Activated naive CD4-positive, alpha-beta T cell treated with Interleukin-2 at 50 U/mL for 16 hours (primary cell): ENCODE data around the gene IQCF2.
"Not testable (repeated sequence)": the region's sequence is repeated elsewhere in the genome, so short reads cannot be mapped to it uniquely, and the experiment has no call there.

ENCODE experiments used
- DNase-seq: peaks from one replicate; pipeline ENCODE4 v3.0.0-alpha.2; 2020

The IQCF2 gene

GRCh38 chr3:51879937-51880336 is 18.5 kb downstream of the IQCF2 start:
- no peak for DNase-seq

- DNase-seq = no peak
These were observed 25.0 kb downstream of the IQCF2 start for GRCh38 chr3:51886447-51886846.

GRCh38 chr3:51887620-51888019 is 26.2 kb downstream of the IQCF2 start:
- no peak for DNase-seq

GRCh38 chr3:51888463-51889105 is 27.2 kb downstream of the IQCF2 start:
- DNase-seq = no peak

GRCh38 chr3:51891242-51892039 is 30.0 kb downstream of the IQCF2 start:
- DNase-seq = no peak

- no peak for DNase-seq
These were observed 33.0 kb downstream of the IQCF2 start for GRCh38 chr3:51894391-51894790.

- no peak for DNase-seq
These were observed 33.5 kb downstream of the IQCF2 start for GRCh38 chr3:51894939-51895338.

GRCh38 chr3:51896607-51897305 is 35.3 kb downstream of the IQCF2 start:
- DNase-seq = no peak

GRCh38 chr3:51897391-51897790 is 36.0 kb downstream of the IQCF2 start:
- no peak for DNase-seq

- DNase-seq = not testable (repeated sequence)
These were observed 38.6 kb downstream of the IQCF2 start for GRCh38 chr3:51900043-51900442.

GRCh38 chr3:51902361-51902760 is 40.9 kb downstream of the IQCF2 start:
- DNase-seq = peak; percentile 62

GRCh38 chr3:51904034-51904823 is 42.8 kb downstream of the IQCF2 start:
- DNase-seq = no peak

- no peak for DNase-seq
These were observed 46.6 kb downstream of the IQCF2 start for GRCh38 chr3:51908026-51908425.
